H7 (cell line): Measurements from ENCODE around the gene DCLK1. TPM values are rescaled to one million over a fixed set of nuclear protein-coding genes. Genes with fewer than 3 reads are reported as not detected.
"Not testable (repeated sequence)": the region's sequence is repeated elsewhere in the genome, so short reads cannot be mapped to it uniquely, and the experiment has no call there.

Experiments
- DNase-seq: peaks from one replicate; pipeline ENCODE4 v3.0.0; 2012
- H3K27me3 ChIP-seq: 2 replicates; pipeline ENCODE4 v1.6.0; 2011; ENCODE audit warnings: mild to moderate bottlenecking, low read length; ENCODE audit not compliant: control insufficient read depth, insufficient read depth
- H3K36me3 ChIP-seq: replicated peaks from 2 replicates; pipeline ENCODE4 v1.5.1; 2011; ENCODE audit warnings: low read length; ENCODE audit not compliant: control insufficient read depth, insufficient read depth
- H3K4me3 ChIP-seq: 2 replicates; pipeline ENCODE4 v1.5.1; 2011; ENCODE audit warnings: low read depth, mild to moderate bottlenecking, control low read depth, low read length, moderate library complexity; ENCODE audit not compliant: insufficient read depth
- total RNA-seq: library from RNA; depleted of rRNA; stranded (reverse); fragments of >200 nt; shearing (Covaris generic); gene quantifications from 2 replicates; pipeline ENCODE4 v1.2.3, GENCODE V29; 2014

Gene DCLK1
- total RNA-seq, 1 experiment from 2014 or later: 10.4 TPM

DNA sequence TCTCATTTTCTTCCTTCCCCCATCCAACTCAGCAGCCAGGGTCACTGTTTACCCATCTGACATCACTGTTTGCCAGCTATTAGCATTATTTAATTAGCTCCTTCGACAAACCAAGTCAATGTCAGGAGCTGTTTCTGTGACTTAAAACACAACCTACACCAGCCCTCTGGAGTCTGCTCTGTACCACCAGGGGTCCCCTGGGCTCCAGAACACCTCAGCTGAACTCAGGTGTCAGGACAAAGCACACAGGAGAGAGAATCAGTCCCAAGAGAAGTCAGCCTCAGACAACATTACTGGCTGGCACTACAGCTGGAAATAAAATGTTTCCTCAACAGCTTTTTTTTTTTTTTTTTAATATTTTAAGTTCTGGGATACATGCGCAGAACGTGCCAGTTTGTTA, 45.1 kb downstream of the DCLK1 start:
- H3K27me3 ChIP-seq: no peaks in the 10 kb centered on the region
- DNase-seq: peak; percentile 67
- H3K36me3 ChIP-seq: no peaks in the 10 kb centered on the region; the same call in 1 of the 2 replicates
- H3K4me3 ChIP-seq: no peak overlapping the region

DNA sequence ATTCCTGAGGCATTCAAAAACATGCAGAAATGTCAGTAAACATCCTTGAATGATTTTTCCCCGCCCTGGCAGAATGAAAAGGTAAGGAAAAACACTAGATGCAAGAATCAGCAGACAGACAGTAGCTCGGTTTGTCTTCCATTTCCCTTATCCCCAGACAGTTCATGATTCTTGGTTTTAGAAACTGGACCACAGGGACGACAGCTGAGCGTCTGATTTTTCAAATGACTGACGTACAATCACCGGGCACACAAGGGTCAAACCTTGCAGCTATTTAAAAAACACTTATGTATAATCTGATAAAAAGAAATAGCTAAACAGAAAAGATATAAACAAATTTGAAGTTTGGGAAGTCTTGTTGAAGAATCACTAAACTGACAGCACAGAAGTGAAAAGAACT, 47.1 kb downstream of the DCLK1 start:
- no peaks in the 10 kb centered on the region for H3K36me3 ChIP-seq
- no peaks in the 10 kb centered on the region for H3K27me3 ChIP-seq
- DNase-seq: no peak
- no peak overlapping the region for H3K4me3 ChIP-seq

DNA sequence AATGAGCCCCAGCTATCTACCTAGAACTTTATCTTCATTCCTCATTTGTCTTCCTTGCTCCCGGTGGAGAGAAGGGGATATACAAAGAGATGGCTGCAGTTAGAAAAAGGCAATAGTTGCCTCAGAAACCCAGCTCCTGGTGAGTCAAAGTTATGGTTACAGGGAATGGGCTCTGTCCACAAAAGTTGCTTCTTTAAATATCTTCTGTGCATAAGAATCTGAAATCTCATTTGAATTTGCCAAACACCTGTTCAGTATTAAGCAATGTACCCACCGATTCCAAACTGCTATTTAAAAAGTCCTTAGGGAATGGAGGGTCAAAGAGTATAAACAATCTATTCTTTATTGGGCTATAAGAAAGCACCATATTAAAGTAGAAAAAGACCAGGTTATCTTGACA, 48.4 kb downstream of the DCLK1 start:
- Histone ChIP-seq H3K4me3 (no peak overlapping the region), H3K27me3 (no peaks in the 10 kb centered on the region), H3K36me3 (no peaks in the 10 kb centered on the region)
- no peak for DNase-seq

DNA sequence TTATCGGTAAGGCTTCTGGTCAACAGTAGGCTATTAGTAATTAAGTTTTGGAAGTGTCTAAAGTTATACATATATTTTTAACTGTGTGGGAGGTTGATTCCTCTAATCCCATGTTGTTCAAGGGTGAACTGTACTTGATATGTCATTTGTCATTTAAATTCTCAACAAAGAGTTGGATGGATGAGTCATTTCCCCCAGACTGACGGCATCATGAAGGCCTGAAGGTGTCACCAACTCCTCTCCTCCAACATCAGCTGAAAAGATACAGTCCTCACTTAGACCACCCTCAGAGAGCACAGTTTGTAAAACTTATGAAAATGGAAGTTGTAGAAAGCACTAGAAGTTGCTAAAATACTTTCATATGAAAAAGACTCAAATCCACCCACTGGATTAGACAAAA, 48.8 kb downstream of the DCLK1 start:
- no peaks in the 10 kb centered on the region for H3K27me3 ChIP-seq
- DNase-seq: no peak
- H3K4me3 ChIP-seq: no peak overlapping the region
- no peaks in the 10 kb centered on the region for H3K36me3 ChIP-seq

DNA sequence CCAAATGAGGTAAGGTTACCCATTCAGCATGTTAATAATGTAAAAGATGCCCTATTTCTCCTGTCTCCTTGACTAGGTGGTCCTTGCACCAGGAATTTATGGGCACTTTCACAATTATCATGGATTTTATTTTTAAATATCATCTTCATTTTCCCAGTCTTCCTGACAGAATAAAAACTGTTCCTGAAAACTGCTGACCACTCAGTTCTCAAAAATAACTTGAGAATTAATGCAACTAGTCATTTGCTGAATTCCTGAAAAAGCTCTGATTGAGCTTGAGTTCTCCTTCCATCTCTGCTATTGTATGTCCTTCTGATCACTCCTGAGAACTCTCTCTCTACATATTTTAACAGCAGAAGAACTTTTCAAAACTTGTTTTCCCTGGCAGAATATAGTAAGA, 55.0 kb downstream of the DCLK1 start:
- DNase-seq: no peak
- Histone ChIP-seq H3K27me3 (no peaks in the 10 kb centered on the region), H3K36me3 (no peaks in the 10 kb centered on the region), H3K4me3 (no peak overlapping the region)

DNA sequence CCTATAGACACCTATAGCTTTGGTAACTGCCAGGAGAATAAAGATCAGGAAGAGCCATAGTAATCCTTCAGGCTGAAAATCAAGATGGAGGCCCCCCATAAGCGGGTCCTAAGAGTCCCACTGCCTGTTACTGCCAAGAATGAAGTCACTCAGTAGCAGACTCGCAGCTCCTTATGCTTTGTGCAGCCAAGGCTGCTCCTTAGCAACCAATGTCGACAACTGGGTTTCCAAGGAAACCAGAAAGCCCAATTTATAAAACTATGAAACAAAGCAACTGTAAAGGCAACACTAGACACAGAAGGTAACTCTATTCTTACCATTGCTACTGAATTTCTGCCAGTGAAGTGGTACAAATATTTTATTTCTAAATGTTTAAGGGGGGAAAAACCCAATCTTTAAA, 56.5 kb downstream of the DCLK1 start:
- DNase-seq: peak; percentile 17
- Histone ChIP-seq H3K36me3 (no peaks in the 10 kb centered on the region), H3K4me3 (no peak overlapping the region)

DNA sequence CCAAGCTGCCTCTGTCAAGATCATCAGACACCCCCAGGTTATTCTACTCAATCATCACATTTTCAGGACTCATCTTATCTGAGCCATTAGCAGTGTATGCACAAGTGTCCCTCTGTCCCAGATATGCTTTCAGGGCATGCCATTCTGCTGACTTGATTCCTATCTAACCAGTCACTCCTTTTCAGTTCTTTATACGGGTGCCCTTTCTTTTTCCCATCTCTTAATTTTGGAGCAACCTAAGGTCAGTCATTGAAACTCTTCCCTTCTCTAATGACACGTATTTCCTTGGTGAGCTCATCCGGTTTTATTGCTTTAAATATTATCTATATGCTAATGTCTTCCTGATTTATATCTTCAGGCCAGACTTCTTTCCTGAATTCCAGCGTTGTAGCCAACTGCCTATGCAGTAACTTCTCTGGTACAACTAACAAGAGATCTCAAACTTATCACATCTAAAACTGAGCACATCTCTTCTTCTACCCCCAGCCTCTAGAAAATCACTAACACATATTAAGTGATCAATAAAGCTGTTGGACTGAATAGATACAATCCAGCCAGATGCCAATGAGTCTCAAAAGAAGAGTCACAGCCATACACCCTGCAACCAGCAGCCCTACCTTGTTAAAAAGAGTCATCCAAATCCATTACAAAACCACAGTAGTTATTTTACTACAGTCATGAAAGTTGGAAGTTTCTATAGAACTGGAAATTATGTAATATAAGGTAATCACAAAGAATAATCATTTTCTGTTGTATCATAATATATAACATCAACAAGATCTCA, 58.8 kb downstream of the DCLK1 start:
- H3K36me3 ChIP-seq: no peaks in the 10 kb centered on the region
- DNase-seq: no peak
- H3K4me3 ChIP-seq: no peak overlapping the region
- no peaks in the 10 kb centered on the region for H3K27me3 ChIP-seq

More for the DNA sequence above, 56.5 kb downstream of the DCLK1 start:
- H3K27me3 ChIP-seq: no peaks in the 10 kb centered on the region

DNA sequence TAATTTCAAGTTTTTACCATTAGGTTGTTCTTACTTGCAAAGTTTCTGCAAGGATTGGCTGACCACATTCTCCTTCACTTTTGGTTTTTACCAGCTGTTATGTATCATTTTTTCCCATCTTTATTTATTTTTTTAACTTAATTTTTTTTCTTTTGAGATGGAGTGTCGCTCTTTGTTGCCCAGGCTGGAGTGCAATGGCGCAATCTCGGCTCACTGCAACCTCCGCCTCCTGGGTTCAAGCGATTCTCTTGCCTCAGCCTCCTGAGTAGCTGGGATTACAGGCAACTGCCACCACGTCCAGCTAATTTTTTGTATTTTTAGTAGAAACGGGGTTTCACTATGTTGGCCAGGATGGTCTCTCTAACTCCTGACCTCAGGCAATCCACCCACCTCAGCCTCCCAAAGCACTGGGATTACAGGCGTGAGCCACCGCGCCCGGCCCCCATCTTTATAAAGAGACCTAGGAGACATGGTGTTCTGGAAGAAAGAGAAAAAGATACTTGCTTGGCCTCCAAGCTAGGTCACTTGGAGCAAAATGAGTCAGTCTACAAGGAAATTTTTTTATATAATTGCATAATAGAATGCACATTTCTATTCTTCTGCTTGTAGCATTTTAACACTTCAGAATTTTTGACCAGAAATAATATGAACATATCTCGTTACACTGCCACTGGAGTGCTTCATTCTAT, 60.5 kb downstream of the DCLK1 start:
- H3K36me3 ChIP-seq, DNase-seq, H3K27me3 ChIP-seq, H3K4me3 ChIP-seq: not testable (repeated sequence)

DNA sequence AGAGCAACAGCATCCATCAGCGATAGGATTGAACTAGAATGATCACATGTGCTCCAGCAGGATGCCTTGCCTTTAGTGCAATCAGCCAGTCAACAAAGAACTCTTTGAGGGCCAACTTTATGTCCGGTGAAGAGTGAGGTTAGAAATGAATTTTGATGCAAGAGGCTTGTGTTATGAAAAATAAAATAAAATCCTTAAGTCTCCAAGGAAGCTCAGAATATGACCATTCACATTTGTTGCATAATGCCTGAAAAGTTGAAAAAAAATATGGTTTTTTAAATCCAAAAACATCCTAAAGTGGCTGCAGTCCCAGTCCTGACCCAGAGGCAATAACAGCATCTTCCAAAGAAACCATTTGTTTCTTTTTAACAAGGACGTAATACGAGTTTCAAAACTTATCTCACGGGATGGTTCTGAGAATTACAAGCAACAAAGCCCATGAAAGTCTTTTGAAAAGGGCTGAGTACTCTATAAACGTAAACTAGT, 61.3 kb downstream of the DCLK1 start:
- no peaks in the 10 kb centered on the region for H3K36me3 ChIP-seq
- DNase-seq: no peak
- H3K27me3 ChIP-seq: no peaks in the 10 kb centered on the region
- H3K4me3 ChIP-seq: no peak overlapping the region

DNA sequence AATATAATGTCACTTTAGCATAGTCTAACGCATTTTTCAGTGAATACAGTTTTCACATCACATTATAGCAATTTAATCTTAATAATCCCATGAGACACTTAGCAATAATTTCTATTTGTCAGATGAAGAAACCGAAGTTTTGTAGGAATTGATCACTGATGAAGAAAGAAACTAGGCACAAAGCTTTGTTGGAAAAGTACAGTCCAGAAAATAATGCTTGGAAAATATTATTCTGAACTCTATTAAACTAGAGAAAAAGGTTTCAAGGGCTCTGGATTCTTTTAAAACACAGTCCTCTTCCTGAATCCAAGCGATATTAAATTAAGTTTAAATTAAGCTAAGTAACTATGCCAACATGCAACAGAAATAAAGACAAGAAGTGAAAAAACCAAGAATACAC, 62.2 kb downstream of the DCLK1 start:
- DNase-seq: no peak
- H3K36me3 ChIP-seq: no peaks in the 10 kb centered on the region
- H3K27me3 ChIP-seq: no peaks in the 10 kb centered on the region
- no peak overlapping the region for H3K4me3 ChIP-seq

DNA sequence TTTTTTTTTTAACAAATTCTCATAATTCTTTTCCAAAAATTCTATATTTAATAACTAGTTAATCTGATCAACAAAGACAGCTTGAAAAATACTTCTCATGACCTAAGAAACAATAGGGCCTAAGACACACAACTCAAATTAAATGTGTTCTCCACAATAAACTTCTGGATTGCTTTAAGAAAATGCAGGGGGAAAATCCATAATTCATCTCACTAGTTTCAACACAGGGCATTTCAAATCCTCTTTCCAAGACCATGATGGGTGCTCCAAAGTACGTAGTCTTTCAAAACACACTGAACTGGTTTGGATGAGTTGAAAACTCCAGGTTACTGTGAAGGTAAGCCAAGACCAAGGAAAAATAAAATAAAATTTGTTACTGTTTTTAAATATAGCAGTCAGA, 62.6 kb downstream of the DCLK1 start:
- Histone ChIP-seq H3K4me3 (no peak overlapping the region), H3K36me3 (no peaks in the 10 kb centered on the region), H3K27me3 (no peaks in the 10 kb centered on the region)
- no peak for DNase-seq

DNA sequence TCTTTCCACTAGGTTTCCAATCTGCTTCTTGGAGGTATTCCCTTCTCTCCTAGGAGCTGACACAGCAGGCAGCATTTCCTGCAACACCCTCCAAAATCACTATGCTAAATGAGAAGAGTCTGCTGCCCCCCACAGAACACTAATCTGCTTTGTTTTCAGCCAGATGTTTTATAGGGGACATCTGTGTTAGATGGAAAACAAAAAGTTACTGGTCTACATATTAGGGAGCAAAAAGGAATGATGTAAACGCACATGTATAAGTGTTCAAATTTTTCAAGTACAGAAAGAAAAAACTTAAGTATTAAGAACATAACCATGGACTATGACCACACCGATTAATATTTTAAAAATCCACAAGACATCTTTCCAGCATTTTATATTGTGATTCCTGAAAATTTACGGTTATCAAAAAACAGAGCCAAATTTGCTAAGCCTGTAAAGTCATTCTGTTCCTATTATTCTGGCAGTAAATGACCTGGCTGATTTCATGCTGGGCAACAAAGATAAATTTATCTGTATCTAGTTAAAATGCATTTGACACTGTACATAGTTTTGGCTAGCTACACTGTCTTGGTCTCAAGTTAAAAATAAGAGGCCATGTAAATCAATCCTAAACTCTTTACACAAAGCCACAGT, 63.3 kb downstream of the DCLK1 start:
- no peaks in the 10 kb centered on the region for H3K36me3 ChIP-seq
- no peak overlapping the region for H3K4me3 ChIP-seq
- peak; percentile 16 for DNase-seq
- no peaks in the 10 kb centered on the region for H3K27me3 ChIP-seq

DNA sequence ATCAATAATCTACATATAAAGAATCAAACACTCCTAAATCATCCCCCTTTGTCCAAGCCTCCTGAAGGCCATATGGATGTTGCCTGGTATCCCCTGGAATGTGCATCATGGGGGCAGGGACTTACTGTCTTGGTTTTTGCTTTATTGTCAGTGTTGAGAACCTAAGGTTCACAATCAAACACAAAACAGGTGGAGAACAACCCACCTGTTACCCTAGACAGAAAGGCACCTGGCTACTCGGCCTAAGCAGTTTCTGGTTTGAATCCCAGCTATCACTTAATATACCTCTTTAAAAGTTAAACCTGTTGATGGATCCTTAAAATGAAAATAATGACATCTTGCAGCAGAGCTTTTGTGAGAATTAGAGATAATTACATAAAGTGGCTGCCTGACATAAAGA, 68.9 kb downstream of the DCLK1 start:
- Histone ChIP-seq H3K4me3 (no peak overlapping the region), H3K27me3 (no peaks in the 10 kb centered on the region), H3K36me3 (no peaks in the 10 kb centered on the region)
- DNase-seq: no peak

DNA sequence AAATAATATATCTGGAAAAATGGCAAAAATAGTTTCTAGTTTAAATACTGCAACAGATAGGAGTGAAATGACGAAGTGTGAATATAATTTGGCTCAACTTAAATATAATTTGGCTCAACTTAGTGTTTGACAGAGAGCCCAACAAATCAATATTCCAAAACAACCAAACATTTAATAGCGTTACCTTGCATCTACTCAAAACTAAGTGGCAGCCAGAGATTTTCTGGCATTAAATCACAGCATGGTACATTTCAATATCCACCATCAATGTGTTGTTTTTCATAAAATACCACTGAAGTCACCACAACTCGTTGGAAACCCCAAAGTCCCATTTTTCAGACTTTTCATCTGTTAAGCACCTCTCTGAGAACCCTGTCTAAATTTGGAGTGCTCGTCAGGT, 69.6 kb downstream of the DCLK1 start:
- Histone ChIP-seq H3K36me3 (no peaks in the 10 kb centered on the region), H3K4me3 (no peak overlapping the region), H3K27me3 (no peaks in the 10 kb centered on the region)
- DNase-seq: no peak

DNA sequence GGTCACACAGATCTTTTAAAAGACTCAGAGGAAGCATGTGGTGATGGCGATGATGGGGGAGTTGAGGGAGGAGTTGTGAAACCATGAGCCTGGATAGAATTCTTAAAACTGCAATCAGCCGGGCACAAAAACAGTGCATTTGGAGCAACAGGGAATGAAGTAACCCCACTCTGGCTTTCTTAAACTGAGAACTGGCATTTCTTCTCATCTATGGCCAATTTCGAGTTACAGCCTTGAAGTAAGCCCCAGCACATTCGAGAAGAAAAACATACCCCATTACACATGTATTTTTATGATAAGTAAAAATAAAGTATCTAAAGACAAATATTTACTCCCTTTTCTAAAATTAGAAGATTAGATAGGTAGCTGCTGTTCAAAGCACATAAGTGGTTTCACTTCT, 70.1 kb downstream of the DCLK1 start:
- DNase-seq: no peak
- Histone ChIP-seq H3K27me3 (no peaks in the 10 kb centered on the region), H3K36me3 (no peaks in the 10 kb centered on the region), H3K4me3 (no peak overlapping the region)
